Measurements from ENCODE around the gene IGFBP1.

IGFBP1 gene

DNA sequence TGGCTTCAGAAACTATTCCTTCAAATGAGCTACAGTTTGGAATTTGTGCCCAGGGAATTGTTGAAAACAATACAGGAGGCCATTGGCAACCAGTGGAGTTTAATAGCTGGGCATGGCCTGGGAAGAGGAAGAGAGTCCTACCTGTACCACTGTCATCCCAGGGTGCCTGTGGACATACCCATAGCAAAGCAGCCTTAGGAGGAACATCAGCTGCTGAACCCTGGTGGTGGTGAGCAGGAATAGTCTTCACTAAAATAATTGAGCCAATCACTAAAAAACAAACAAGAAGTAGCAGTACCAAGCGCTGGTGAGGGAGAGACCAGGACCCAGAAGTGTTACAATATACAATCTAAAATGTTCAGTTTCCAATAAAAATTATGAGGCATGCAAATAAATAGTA, 14.5 kb downstream of the IGFBP1 start (continued):
- TF ChIP-seq, protein P1, sequence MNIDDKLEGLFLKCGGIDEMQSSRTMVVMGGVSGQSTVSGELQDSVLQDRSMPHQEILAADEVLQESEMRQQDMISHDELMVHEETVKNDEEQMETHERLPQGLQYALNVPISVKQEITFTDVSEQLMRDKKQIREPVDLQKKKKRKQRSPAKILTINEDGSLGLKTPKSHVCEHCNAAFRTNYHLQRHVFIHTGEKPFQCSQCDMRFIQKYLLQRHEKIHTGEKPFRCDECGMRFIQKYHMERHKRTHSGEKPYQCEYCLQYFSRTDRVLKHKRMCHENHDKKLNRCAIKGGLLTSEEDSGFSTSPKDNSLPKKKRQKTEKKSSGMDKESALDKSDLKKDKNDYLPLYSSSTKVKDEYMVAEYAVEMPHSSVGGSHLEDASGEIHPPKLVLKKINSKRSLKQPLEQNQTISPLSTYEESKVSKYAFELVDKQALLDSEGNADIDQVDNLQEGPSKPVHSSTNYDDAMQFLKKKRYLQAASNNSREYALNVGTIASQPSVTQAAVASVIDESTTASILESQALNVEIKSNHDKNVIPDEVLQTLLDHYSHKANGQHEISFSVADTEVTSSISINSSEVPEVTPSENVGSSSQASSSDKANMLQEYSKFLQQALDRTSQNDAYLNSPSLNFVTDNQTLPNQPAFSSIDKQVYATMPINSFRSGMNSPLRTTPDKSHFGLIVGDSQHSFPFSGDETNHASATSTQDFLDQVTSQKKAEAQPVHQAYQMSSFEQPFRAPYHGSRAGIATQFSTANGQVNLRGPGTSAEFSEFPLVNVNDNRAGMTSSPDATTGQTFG (tag by site-specific recombination; IDR thresholded peaks at IDR 0.05; ENCODE audit: borderline replicate concordance) = no peak
- TF ChIP-seq SP7 (tag by site-specific recombination; IDR thresholded peaks at IDR 0.05) (no peak), ZNF24 (tag by site-specific recombination; IDR thresholded peaks at IDR 0.05) (no peak), ZNF707 (tag by site-specific recombination; IDR thresholded peaks at IDR 0.05) (no peak), ZFP3 (tag by site-specific recombination; IDR thresholded peaks at IDR 0.05; ENCODE audit: low read depth) (no peak)

DNA sequence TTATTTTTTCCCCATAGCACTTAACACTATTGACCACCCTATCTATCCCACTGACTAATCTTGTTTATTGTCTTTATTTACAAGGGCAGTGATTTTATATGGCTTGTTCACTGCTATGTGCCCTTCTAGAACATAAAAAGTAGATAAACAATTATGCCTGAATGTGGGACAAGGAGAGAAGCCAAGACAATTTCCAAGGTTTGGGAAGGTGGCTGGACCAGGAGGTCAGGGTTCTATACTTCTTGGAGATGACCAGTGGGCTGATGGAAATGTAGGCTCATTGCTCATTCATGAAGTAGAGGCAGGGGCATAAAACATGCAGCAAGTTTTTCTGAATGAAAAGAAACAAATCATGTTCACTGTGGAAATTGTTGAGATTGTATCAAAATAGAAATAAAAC, 21.3 kb downstream of the IGFBP1 start:
- no peaks in the 10 kb centered on the region for H3K36me3 ChIP-seq (ENCODE audit: control insufficient read depth in 2 of 2, insufficient read depth in 1 of 2, low read length in 2 of 2)
- ChIA-PET POLR2A (no interaction called here), CTCF (interaction anchor here (3.0 kb wide), 1 partner anchor 8 kb away, joined by 9 read pairs; no protein-coding TSS in a partner anchor)
- H3K9me3 ChIP-seq (ENCODE audit: control insufficient read depth, insufficient read depth, low read depth, low read length) = no peaks in the 10 kb centered on the region
- H3K27ac ChIP-seq (ENCODE audit: extremely low read depth, low read depth, low read length) = no peak overlapping the region
- no peaks in the 10 kb centered on the region for H3K4me1 ChIP-seq (ENCODE audit: control insufficient read depth, insufficient read depth, low read length)
- TF ChIP-seq HOXC10 (CRISPR knock-in tag; IDR thresholded peaks at IDR 0.05) (no peak), ZNF660 (tag by site-specific recombination; IDR thresholded peaks at IDR 0.05) (no peak), ZNF610 (tag by site-specific recombination; IDR thresholded peaks at IDR 0.05; ENCODE audit: borderline replicate concordance) (no peak), ZBTB48 (tag by site-specific recombination; IDR thresholded peaks at IDR 0.05) (no peak)
- no peak overlapping the region for H3K4me3 ChIP-seq (ENCODE audit: low read depth, low read length)

DNA sequence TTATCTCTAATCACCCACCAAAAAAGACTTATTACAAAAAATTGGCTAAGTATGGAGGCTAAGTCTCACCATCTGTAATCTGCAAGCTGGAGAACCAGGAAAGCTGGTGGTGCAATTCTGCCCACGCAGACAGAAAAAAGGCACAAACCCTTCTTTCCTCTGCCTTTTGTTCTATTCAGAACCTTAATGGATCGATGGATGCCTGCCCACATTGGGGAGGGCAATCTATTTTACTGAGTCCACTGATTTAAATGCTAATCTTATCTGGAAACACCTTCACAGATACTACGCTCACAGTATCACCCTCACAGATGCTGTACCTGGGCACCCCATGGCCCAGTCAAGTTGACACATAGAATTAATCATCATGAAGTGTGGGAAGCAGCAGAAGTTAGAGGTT, 22.6 kb downstream of the IGFBP1 start:
- Histone ChIP-seq H3K4me1 (ENCODE audit: control insufficient read depth, insufficient read depth, low read length) (no peaks in the 10 kb centered on the region), H3K36me3 (ENCODE audit: control insufficient read depth in 2 of 2, insufficient read depth in 1 of 2, low read length in 2 of 2) (no peaks in the 10 kb centered on the region), H3K9me3 (ENCODE audit: control insufficient read depth, insufficient read depth, low read depth, low read length) (no peaks in the 10 kb centered on the region), H3K27ac (ENCODE audit: extremely low read depth, low read depth, low read length) (no peak overlapping the region), H3K4me3 (ENCODE audit: low read depth, low read length) (no peak overlapping the region)
- ChIA-PET CTCF (interaction anchor here (0.9 kb wide), 1 partner anchor 10 kb away, joined by 3 read pairs; the partner anchor contains the start of gene IGFBP3), POLR2A (no interaction called here)
- TF ChIP-seq ZSCAN23 (tag by site-specific recombination; IDR thresholded peaks at IDR 0.05) = no peak
- no peak for TF ChIP-seq KLF1 (tag by site-specific recombination; IDR thresholded peaks at IDR 0.05)
- TF ChIP-seq, protein P2, sequence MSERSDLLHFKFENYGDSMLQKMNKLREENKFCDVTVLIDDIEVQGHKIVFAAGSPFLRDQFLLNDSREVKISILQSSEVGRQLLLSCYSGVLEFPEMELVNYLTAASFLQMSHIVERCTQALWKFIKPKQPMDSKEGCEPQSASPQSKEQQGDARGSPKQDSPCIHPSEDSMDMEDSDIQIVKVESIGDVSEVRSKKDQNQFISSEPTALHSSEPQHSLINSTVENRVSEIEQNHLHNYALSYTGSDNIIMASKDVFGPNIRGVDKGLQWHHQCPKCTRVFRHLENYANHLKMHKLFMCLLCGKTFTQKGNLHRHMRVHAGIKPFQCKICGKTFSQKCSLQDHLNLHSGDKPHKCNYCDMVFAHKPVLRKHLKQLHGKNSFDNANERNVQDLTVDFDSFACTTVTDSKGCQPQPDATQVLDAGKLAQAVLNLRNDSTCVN (tag by site-specific recombination; optimal IDR thresholded peaks at IDR 0.05) = no peak
- TF ChIP-seq ZNF473 (tag by site-specific recombination; IDR thresholded peaks at IDR 0.05) = no peak
- no peak for TF ChIP-seq ZNF792 (tag by site-specific recombination; IDR thresholded peaks at IDR 0.05)

DNA sequence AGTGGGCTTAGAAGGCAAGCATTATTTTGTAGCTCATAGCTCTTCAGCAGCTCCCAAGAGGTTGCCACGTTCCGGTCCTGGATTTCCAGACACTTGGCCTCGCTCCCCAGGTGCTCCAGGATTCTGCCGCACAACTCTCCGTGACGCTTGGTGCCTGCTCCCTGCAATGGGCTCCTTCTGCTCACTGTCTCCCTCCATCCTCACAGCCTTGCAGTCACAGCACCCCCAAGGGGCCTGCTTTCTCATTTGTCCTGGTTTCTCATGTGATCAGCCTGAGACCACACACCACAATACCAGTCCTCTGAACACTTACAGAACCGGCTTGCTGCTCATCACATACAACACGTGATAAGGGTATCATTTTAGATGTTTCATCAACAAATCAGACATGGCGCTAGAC, 23.0 kb downstream of the IGFBP1 start:
- H3K4me1 ChIP-seq (ENCODE audit: control insufficient read depth, insufficient read depth, low read length) = no peaks in the 10 kb centered on the region
- TF ChIP-seq, protein P3, sequence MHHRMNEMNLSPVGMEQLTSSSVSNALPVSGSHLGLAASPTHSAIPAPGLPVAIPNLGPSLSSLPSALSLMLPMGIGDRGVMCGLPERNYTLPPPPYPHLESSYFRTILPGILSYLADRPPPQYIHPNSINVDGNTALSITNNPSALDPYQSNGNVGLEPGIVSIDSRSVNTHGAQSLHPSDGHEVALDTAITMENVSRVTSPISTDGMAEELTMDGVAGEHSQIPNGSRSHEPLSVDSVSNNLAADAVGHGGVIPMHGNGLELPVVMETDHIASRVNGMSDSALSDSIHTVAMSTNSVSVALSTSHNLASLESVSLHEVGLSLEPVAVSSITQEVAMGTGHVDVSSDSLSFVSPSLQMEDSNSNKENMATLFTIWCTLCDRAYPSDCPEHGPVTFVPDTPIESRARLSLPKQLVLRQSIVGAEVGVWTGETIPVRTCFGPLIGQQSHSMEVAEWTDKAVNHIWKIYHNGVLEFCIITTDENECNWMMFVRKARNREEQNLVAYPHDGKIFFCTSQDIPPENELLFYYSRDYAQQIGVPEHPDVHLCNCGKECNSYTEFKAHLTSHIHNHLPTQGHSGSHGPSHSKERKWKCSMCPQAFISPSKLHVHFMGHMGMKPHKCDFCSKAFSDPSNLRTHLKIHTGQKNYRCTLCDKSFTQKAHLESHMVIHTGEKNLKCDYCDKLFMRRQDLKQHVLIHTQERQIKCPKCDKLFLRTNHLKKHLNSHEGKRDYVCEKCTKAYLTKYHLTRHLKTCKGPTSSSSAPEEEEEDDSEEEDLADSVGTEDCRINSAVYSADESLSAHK (tag by site-specific recombination; IDR thresholded peaks at IDR 0.05) = no peak
- TF ChIP-seq KLF1 (tag by site-specific recombination; IDR thresholded peaks at IDR 0.05) (no peak), ZNF514 (tag by site-specific recombination; IDR thresholded peaks at IDR 0.05) (no peak), REPIN1 (tag by site-specific recombination; IDR thresholded peaks at IDR 0.05; ENCODE audit: low read depth) (no peak), ZNF785 (tag by site-specific recombination; IDR thresholded peaks at IDR 0.05) (no peak), ZNF660 (tag by site-specific recombination; IDR thresholded peaks at IDR 0.05) (no peak), ZNF596 (tag by site-specific recombination; IDR thresholded peaks at IDR 0.05) (no peak), SETDB1 (IDR thresholded peaks at IDR 0.05; ENCODE audit: insufficient read length, low read length) (no peak), OVOL3 (tag by site-specific recombination; IDR thresholded peaks at IDR 0.05) (no peak), EGR2 (tag by site-specific recombination; IDR thresholded peaks at IDR 0.05; ENCODE audit: low read depth) (no peak), ZNF768 (tag by site-specific recombination; IDR thresholded peaks at IDR 0.05) (no peak), ZNF747 (tag by site-specific recombination; IDR thresholded peaks at IDR 0.05) (no peak), HOXD13 (CRISPR knock-in tag; IDR thresholded peaks at IDR 0.05; ENCODE audit: borderline replicate concordance) (no peak)
- TF ChIP-seq, protein P2 (tag by site-specific recombination; optimal IDR thresholded peaks at IDR 0.05) = no peak

More for the DNA sequence above, 23.0 kb downstream of the IGFBP1 start:
- CTCF ChIA-PET = interaction anchor here (0.9 kb wide), 1 partner anchor 10 kb away, joined by 3 read pairs; the partner anchor contains the start of gene IGFBP3
- no peaks in the 10 kb centered on the region for H3K9me3 ChIP-seq (ENCODE audit: control insufficient read depth, insufficient read depth, low read depth, low read length)
- POLR2A ChIA-PET = no interaction called here
- no peak overlapping the region for H3K27ac ChIP-seq (ENCODE audit: extremely low read depth, low read depth, low read length)
- H3K36me3 ChIP-seq (ENCODE audit: control insufficient read depth in 2 of 2, insufficient read depth in 1 of 2, low read length in 2 of 2) = no peaks in the 10 kb centered on the region
- no peak overlapping the region for H3K4me3 ChIP-seq (ENCODE audit: low read depth, low read length)

Measured in HEK293 (cell line).